ENCODE data around the gene CA10. TPM values are rescaled to one million over a fixed set of nuclear protein-coding genes. Genes with fewer than 3 reads are reported as not detected.

CA10 gene
- total RNA-seq, 1 donor from 2014 or later = 0.20 TPM

GRCh38 chr17:51661403-51661802 is 497.1 kb downstream of the CA10 start:
- Mint-ChIP-seq H3K36me3 (no peaks in the 10 kb centered on the region), H3K27me3 (ENCODE audit: low read depth) (peaks cover 91% of the 10 kb centered on the region), H3K4me1 (no peaks in the 10 kb centered on the region), H3K27ac (no peak overlapping the region), H3K4me3 (no peak overlapping the region), H3K9me3 (no peaks in the 10 kb centered on the region)
- DNase-seq (ENCODE audit: low spot score in 2 of 2, unreplicated experiment in 2 of 2) = no peak
- TF ChIP-seq CTCF (IDR thresholded peaks at IDR 0.05; ENCODE audit: unreplicated experiment) = no peak

- DNase-seq (ENCODE audit: low spot score in 2 of 2, unreplicated experiment in 2 of 2) = no peak
- H3K27me3 Mint-ChIP-seq (ENCODE audit: low read depth) = peaks cover 92% of the 10 kb centered on the region
- no peak for TF ChIP-seq CTCF (IDR thresholded peaks at IDR 0.05; ENCODE audit: unreplicated experiment)
- no peak overlapping the region for H3K4me3 Mint-ChIP-seq
- no peaks in the 10 kb centered on the region for H3K9me3 Mint-ChIP-seq
- H3K4me1 Mint-ChIP-seq = no peaks in the 10 kb centered on the region
- H3K36me3 Mint-ChIP-seq = no peaks in the 10 kb centered on the region
- H3K27ac Mint-ChIP-seq = no peak overlapping the region
Observed at GRCh38 chr17:51660266-51660665, 498.2 kb downstream of the CA10 start.

- no peak for DNase-seq (ENCODE audit: low spot score in 2 of 2, unreplicated experiment in 2 of 2)
- H3K27ac Mint-ChIP-seq = no peak overlapping the region
- no peaks in the 10 kb centered on the region for H3K36me3 Mint-ChIP-seq
- no peaks in the 10 kb centered on the region for H3K9me3 Mint-ChIP-seq
- H3K4me3 Mint-ChIP-seq = no peak overlapping the region
- peaks cover 77% of the 10 kb centered on the region for H3K27me3 Mint-ChIP-seq (ENCODE audit: low read depth)
- H3K4me1 Mint-ChIP-seq = no peaks in the 10 kb centered on the region
- no peak for TF ChIP-seq CTCF (IDR thresholded peaks at IDR 0.05; ENCODE audit: unreplicated experiment)
Observed at GRCh38 chr17:51657224-51657623, 501.3 kb downstream of the CA10 start.

GRCh38 chr17:51653878-51654277 is 504.6 kb downstream of the CA10 start:
- H3K36me3 Mint-ChIP-seq = no peaks in the 10 kb centered on the region
- H3K4me3 Mint-ChIP-seq = no peak overlapping the region
- no peak for TF ChIP-seq CTCF (IDR thresholded peaks at IDR 0.05; ENCODE audit: unreplicated experiment)
- DNase-seq (ENCODE audit: low spot score in 2 of 2, unreplicated experiment in 2 of 2) = no peak
- H3K27me3 Mint-ChIP-seq (ENCODE audit: low read depth) = peaks cover 67% of the 10 kb centered on the region
- H3K9me3 Mint-ChIP-seq = no peaks in the 10 kb centered on the region
- H3K4me1 Mint-ChIP-seq = no peaks in the 10 kb centered on the region
- no peak overlapping the region for H3K27ac Mint-ChIP-seq

- Mint-ChIP-seq H3K4me3 (no peak overlapping the region), H3K36me3 (no peaks in the 10 kb centered on the region), H3K4me1 (peaks cover 3% of the 10 kb centered on the region), H3K27me3 (ENCODE audit: low read depth) (peaks cover 66% of the 10 kb centered on the region), H3K9me3 (no peaks in the 10 kb centered on the region), H3K27ac (no peak overlapping the region)
- no peak for DNase-seq (ENCODE audit: low spot score in 2 of 2, unreplicated experiment in 2 of 2)
- no peak for TF ChIP-seq CTCF (IDR thresholded peaks at IDR 0.05; ENCODE audit: unreplicated experiment)
Observed at GRCh38 chr17:51652529-51652928, 506.0 kb downstream of the CA10 start.

Data from mesothelial cell of epicardium (in vitro differentiated cells).